COLO829 (cell line): ENCODE data around the gene TCERG1L.
A peak's percentile ranks its signal among the peaks of the same experiment; 100 is the strongest.

Source experiments
- DNase-seq: peaks from one replicate; pipeline ENCODE4 v3.0.0; 2012; ENCODE audit warnings: low spot score

Gene TCERG1L

DNA sequence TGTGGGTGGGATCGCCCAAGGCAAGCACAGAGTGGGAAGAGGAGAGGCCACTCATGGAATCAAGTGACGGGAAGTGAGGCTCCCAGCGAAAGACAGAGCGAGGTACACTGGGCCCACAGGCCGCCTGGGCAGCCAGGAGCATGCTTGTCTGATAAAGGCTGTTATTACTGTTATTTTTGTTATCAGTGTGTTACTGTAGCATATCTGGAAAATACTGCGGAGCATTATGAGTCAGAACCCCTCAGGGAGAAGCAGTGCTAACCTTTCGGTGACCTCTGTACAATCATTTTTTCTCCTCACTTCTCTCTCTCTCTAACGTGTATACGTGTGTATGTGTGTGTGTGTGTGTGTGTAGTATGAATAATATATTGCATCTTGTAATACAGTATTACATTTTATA is 3.8 kb upstream of the TCERG1L start:
- DNase-seq, result peak; percentile 2

DNA sequence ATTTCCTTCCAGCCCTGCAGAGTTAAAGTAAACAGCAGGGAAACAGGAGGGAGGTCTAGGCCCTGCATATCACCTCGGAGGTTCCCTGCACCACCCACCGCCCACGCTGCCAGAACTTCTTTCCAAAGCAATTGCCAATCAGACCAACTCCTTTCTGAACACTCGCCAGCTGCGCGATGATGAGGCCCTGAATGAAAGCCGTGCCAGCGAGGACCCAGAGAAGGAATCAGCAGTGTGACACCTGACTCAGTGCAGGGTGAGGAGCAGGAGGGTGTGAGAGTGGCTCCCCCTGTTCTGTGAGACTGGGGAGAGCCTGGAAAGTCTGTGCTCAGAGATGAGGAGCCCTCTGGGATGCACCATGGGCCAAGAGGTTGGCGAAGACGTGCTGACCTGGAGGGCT is 3.3 kb upstream of the TCERG1L start:
- no peak for DNase-seq

DNA sequence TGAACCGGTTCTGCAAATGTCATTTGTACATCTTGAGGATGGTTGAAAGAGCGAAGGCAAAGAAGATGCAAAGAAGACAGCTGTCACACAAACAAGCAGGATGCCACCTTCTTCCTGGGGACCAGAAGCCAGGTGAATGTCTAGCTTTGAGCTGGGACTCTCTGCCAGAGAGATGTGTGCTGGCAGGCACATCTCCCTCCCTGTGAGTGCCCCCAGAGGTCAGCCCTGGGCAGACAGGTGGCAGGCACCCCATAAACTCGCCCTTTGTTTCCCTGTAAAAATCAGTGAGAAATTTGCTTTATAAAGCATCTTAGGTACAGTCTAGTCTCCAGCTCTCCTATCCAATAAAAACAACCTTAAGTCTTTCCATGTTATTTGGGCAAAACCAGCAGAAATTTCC is 2.6 kb upstream of the TCERG1L start:
- DNase-seq, result no peak

DNA sequence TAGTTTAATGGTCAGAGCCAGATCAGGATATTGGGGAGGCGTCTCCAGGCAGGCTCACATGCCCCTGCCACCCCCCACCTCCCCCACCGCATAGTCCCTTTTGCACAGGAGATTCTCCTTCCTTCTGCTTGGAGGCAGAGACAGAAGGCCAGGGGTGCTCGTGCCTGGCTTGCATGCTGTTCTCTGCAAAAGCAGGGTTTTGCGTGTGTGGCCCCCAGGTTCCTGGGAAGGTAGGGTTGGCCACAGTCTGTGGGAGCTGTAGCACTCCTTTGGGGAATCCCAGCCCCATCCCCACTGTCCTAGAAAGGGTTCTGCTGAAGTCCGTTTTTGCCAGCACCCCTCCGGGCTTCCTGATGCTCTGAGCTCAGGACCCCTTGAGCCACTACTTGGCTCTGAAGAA is 1.9 kb upstream of the TCERG1L start:
- DNase-seq, result no peak

DNA sequence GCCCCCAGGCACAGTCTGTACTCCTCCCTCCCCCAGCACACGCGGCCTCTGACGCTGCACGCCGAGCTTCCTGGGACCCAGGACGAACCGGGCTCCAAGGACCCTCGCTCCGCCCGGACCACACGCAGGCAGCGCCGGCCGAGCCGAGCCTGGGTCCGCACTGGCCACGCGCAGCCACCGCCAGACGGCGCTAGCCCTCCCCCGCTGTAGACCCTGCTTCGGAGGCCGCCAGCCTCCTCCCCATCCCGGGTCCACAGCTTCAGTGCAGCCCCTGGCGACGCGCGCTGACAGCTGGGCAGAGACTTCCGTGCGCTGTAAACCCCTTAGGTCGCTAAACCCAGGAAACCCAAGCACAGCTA is 936 bp upstream of the TCERG1L start:
- DNase-seq, result no peak

DNA sequence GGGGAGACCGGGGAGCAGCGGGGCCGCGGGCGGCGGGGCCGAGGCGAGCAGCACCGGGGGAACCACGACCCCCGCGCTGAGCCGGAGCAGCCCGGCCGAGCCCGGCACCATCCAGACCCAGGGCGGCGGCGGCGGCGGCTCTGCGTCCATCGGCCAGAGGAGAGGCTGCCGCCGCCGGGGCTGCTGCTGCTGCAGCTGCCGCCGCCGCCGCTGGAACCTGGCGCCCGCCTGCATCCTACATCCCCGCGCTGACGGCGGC is 190 bp downstream of the TCERG1L start:
- no peak for DNase-seq

DNA sequence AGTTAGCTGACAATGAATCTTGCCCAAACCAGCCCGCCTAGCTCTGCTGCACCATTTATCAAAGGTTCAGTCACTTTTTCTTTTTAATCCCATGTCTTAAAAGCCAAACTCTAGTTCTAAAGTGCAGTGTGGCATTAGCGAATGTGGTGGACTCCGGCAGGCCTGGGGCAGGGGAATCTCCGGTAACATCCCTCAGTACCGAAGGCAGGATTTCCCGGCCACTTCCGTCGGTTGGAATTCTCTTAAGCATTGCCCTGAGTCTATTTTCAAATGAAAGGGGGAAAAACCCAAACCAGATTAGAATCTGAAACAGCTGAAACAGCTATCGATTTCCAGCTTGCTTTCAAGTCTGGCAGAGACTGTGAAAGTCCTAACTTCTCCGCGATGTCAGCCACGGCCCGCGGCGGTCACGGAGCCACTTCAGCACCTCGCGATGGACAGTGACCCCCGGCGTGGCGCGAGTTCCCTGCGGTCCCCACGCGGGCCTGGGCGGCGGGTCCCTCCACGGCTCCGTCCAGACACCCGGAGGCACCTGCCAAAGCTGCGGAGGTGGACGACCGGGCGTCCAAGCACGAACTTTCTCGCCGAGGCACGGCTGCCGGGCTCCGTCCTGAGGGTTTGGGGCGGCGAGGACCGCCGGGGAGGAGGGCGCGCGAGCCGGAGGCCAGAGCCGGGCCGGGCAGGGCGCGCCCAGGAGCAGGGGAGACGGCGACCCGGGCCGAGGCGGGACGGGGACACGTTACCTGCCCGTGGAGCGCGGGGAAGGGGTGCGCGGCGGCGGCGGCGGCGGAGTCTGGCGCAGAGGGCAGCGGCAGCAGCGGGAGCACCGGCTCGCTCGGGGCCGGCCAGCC is 745 bp downstream of the TCERG1L start:
- no peak for DNase-seq

DNA sequence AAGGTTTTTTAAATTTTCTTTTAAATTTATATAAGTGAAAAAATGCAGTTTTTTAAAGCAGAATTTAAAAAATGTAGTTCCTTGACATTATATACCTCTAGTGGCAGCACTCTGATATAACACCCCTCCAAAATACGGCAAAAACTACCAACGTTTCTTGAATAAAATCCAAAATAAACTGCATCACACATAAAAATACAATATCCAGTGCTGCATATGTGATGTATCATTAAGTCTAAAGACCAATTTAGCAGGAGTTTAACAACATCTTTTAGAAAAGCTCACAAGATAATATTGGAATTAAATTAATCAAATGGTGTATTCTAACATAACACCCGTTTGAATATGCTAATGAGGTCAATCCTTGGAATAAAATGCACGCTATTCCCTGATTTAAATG is 1.4 kb downstream of the TCERG1L start:
- no peak for DNase-seq

DNA sequence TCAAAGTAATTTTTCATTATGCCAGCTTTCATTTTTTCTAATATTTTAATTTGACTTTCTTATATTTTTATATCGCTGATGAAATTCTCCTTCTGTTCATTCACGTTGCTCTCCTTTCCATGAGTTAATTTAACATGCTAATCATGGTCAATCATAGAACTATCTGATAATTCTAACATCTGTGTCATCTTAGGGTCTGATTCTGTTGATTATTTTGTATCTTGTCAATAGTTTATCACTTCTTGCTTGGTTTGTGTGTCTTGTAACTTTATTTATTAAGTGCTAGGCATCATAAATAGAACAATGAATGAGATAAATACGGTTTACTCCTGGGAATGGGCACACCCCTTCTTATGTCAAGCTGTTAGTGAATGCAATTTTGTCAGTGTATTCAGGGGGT is 11.0 kb downstream of the TCERG1L start:
- DNase-seq, result no peak

DNA sequence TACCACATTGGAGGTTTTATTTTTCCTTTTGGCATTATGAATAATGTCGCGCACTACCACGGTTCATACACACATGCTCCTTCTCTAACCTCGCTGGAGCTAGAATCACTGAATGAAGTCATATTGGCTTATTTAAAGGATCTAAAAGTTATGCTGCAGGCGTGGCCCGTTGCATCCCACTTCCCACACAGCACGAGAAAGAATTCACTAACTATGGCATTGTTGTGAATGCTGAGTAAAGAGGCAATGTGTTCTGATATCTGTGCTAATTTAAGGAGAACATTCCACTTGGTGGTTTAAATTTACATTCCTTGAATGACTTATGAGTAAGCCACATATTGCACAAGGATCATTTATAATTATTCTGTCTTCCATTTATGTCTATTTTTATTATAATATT is 20.7 kb downstream of the TCERG1L start:
- DNase-seq, result no peak

DNA sequence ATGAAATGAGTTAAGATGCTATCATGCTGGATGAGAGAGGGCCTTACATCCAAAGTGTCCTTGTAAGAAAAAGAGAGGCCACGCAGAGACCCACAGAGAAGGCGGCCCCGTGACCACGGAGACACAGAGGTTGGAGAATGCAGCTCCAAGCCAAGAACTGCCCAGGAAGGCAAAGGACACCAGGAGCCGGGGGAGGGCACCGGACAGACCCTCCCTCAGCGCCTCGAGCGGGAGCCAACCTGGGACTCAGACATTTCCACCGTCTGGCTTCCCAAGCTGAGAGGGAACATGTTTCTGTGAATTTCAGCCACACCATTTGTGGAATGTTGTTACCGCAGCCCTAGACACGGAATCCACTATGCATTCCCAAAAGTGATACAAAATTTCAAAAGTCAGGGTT is 22.9 kb downstream of the TCERG1L start:
- no peak for DNase-seq

DNA sequence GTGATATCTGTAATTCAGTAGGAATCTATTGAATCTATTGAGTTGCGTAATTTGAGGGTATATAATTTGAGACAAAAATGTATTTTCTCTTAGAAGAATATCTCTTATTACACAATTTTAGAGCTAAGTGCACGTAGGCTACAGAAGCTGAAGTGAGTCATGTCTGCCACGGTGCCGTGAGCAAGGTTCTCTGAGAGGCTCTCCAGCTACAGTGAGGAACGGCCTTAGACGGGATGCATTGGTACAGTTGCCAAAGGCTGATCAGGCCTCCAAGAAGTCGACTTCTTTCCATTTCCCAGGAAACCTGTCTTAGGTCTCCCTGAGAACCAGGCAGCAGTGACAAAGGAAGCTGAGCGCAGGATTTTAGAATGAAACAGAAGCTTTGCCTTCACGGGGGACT is 28.6 kb downstream of the TCERG1L start:
- no peak for DNase-seq

DNA sequence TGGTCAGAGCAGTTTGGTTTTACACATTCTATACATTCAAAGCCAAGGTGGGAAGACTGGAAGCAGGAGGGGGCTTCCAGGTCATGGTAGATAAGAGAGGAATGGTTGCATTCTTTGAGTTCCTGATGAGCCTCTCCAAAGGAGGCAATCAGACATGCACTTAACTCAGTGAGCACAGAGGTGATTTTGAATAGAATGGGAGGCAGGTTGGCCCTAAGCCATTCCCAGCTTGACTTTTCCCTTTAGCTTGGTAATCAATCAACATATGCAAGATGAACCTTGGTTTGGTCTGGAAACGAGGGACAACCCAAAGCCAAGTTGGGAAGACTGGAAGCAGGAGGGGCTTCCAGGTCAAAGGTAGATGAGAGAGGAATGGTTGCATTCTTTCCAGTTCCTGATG is 31.4 kb downstream of the TCERG1L start:
- no peak for DNase-seq

DNA sequence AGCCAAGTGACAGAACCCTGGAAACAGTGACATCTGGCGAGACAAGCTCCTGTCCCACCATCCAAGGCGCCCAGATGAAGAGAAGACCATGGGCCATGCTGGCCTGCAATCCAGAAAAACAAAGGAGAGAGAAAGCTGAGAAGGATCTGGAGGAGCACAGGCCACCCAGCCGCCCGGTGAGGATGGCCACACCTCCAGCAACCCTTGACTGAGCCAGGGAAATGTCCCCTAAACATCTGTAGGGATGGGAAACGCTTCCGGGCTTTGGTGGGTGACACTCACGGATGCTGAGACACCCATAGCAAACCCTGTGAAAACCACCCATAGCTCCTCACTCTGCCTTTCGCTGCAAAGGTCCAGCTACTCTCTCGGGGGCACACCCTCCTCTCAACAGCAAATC is 32.0 kb downstream of the TCERG1L start:
- DNase-seq, result no peak

DNA sequence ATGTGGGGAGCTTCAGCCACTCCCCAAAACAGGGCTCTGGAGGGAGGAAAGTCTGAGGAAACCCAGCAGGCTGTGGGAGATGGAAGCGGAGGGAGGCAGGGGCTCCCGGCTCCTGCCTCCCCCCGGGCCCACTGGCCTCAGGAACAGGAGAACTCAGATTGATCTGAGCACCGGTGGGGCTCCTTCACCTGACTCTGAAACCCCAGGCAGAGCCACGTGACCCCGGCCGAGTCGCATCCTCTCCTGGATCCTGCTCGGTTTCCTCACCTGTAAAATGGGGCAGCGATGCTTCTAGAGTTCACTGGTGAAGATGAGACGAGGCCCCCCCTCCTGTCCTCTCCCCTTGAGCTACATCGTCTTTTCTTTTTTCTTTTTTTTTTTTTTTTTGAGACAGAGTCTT is 33.6 kb downstream of the TCERG1L start:
- DNase-seq, result no peak

DNA sequence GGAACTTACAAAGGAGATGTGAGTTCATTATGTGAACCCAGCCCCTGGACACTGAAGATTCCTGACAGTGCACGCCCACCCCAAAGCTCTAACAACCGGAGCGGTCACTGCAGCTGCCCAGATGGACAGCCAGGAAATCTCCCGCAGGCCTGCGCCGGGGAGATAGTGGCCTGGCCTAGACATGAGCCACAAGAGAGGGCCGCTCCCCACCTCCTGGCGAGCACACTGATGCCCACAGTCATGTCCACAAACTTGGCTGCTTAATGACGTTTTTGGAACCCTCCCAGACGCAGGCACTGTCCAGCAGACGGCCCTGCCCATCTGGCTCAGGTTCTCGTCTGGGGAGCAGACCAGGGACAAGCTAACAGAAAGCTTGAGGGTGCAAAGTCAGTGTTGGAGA is 34.2 kb downstream of the TCERG1L start:
- no peak for DNase-seq

DNA sequence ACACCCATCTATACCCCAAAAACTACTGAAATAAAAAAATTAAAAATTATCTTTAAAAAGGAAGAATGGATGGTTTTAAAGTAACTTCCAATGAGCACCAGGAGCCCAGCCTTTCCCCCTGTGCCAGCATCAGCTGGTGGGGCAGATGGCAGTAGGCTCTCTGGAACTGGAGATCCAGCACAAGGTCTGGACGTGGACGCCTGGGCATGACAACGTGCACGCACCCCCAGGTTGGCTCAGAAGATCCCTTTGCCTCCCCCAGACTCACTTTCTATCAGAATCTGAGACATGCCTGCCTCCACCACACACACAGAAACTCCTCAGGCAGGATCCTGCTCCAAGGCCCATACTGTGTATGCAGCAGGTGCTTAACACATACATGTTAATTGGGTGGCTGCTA is 35.8 kb downstream of the TCERG1L start:
- no peak for DNase-seq

DNA sequence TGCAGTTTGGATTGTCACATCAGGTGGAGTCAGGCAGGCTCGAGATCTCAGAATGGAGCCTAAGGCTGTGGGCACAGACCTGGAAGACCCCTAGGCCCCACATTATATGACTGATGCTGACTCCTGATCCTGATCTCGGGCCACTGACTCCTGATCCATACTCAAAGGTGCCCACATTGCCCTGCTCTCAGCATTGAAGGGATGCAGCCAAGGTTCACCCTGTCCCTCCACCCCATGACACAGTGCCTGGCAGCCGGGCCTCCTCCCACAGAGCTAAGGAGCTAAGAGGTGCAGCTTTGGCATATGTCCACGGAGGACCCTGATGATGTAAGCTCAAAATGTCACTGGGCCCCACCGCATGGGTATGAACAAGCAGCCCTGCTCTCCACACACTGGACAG is 36.6 kb downstream of the TCERG1L start:
- DNase-seq, result no peak

DNA sequence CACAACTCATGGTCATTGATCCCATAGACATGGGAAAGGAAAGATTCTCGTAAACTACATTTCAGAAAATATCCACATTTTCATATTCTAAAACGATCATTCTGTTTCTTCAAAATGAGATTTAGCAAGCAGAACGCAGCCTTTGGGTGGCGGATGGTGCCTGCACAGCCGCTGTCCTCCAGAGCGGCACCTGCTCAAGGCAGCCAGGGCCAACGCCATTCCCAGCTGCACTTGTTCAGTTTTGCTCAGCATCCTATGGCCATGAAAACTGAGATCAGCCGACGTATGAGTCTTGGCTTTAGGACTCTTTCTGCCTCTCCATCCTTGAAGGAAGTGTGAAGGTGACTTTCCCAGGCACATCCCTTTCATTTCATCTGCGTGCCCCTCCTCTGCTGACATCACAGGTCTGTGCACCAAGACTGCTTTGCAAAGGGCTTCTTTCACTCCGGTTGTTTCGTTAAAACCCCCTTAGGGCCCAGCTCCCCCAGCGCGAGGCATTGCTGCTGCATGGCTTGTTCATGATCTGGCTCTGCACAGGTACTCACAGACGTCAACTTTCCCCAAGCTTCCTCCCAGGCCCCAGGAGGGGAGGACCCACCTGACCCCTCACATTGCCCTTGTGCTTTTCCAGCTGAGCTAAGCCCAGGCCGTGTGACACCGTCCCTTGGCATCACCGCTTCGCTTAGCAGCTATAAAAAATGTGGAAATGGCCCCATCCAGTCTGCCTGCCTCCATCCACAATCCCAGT is 37.2 kb downstream of the TCERG1L start:
- no peak for DNase-seq

DNA sequence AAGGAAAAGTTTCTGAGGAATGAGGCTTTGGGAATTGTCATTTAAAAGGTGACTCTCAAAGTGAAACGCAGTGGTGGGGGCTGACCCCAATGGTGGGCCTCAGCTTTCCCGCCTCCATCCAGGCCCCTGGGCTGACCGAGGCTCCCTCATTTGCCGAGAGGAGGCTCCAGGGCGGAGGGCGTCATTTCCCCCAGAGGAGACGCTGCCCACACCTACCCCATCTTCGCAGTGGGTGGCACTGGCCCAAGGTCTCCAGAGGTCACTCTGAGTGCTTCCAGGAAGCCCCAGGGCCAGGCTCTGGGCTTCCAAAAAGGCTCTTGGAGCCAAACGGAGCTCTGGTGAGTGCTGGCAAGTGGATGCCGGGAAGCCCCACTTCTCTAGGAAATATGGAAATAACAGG is 38.0 kb downstream of the TCERG1L start:
- no peak for DNase-seq

DNA sequence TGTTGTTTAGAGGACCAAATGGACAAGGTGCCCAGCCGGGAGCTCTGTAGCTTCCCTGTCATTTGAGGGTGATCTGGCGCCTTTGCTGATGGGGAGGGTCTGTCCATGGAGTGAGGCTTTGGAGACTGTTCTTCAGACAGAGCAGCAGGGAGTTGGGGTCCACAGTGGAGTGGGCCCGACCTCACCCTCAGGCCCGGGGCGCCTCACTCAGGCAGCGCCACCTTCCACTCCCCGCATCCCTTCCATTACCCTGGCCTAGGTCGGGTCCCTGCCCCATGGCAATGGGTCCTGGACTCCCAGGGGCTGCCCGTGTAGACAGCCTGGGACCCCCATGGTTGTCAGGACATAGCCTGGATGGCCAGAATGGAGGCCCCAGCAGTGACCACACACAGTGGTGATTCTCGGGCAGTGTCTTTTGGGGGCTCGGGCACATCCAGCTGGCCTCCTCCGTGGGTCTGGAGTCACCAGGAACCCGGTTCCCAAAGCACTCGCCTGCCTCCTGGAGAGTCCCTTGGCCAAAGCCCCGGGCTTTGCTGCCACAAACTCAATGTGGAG is 38.5 kb downstream of the TCERG1L start:
- no peak for DNase-seq

DNA sequence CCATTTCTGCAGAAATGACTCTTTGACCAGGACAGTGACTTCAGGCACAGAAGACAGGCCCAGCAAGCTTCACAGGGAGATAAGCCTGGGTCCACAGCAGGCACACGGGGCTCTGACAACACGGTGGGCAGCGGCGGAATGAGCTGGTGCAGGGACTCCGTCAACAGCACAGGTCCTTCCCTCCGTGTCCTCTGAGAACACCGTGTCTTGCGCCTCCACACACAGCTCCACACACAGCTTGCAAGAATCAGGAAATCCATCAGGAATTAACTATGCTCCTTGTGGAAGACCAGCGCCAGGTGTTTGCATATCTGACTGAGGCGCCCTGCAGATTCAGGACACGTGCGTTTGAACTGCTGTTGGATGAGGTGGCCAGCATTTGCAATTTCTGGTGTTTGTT is 39.6 kb downstream of the TCERG1L start:
- no peak for DNase-seq

DNA sequence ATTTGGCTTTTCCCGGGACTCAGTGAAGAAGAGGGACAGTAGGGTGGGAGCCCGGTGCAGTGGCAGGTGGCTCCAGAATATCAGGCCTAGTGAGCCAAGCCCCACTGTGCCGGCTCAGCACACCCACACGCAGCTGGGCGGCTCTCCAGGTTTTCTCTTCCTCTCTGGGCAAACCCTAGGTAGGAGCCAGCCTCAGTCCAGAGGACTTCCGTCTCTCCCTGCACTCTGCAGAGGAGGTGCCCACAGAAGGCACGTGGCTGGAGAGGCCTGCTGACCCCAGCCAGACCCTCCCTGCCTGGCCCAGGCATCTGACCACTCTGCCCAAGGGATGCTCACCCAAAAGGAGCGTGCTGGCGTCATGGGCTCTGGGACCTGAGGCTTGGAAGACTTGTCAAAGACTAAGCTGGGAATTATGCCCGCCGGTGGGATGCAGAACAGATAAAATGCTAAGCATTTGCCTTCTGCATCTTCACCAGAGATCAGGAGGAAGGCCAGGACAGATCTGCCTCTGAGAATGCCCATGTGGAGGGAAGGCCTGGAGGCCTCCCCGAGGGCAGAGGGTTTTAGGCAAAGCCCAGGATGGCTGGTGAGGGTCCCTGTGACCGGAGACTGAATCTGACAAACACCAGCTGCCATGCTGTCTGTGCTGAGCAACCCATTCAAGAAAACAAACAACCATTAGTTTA is 40.2 kb downstream of the TCERG1L start:
- no peak for DNase-seq
